H1 (cell line): Measurements from ENCODE around the gene CX3CL1. TPM values are rescaled to one million over a fixed set of nuclear protein-coding genes. Genes with fewer than 3 reads are reported as not detected.

Experiments
- CTCF ChIA-PET: fragments of 300-600 bp; sonication (Branson Sonifier 250); formaldehyde crosslinking; loops from one replicate; lab custom pipeline; 2021; ENCODE audit not compliant: partially characterized antibody; lab: Charles Lee
- POLR2A ChIA-PET: fragments of 300-600 bp; sonication (Branson Sonifier 250); formaldehyde crosslinking; loops from one replicate; lab custom pipeline; 2021; ENCODE audit warnings: inconsistent platforms; ENCODE audit not compliant: partially characterized antibody; lab: Charles Lee
- DNase-seq, 2 experiments: peaks; one replicate each; pipeline versions ENCODE4 v3.0.0 to v3.0.0-alpha.2; 2010 to 2022; ENCODE audit warnings: low spot score in 2 of 2, low read depth in 1 of 2, mixed read lengths in 1 of 2
- FAIRE-seq: peaks from 2 replicates; lab custom pipeline; 2011; peaks lifted over from hg19 to GRCh38; lab: Jason Lieb, UNC
- H2AFZ ChIP-seq: 2 replicates; pipeline ENCODE4 v1.8.1; 2012; ENCODE audit warnings: low read length, inconsistent platforms
- H2AK5ac ChIP-seq: 2 replicates; pipeline ENCODE4 v1.6.1; 2013; ENCODE audit warnings: low read depth, low read length
- H2BK120ac ChIP-seq: replicated peaks from 2 replicates; pipeline ENCODE3; 2013; ENCODE audit warnings: low read depth, low read length, inconsistent platforms
- H2BK12ac ChIP-seq: 2 replicates; pipeline ENCODE4 v1.6.1; 2013; ENCODE audit warnings: low read depth, low read length
- H2BK15ac ChIP-seq: 2 replicates; pipeline ENCODE4 v1.6.1; 2013; ENCODE audit warnings: low read length
- H2BK20ac ChIP-seq: 2 replicates; pipeline ENCODE4 v1.6.1; 2013; ENCODE audit warnings: low read length
- H2BK5ac ChIP-seq: 2 replicates; pipeline ENCODE4 v1.6.1; 2013; ENCODE audit warnings: low read depth, low read length
- H3K14ac ChIP-seq: 2 replicates; pipeline ENCODE4 v1.6.1; 2013; ENCODE audit warnings: inconsistent platforms; ENCODE audit not compliant: insufficient read length
- H3K18ac ChIP-seq: 2 replicates; pipeline ENCODE4 v1.6.1; 2013; ENCODE audit warnings: low read length; ENCODE audit errors: extremely low read depth
- H3K23ac ChIP-seq: 2 replicates; pipeline ENCODE4 v1.6.1; 2013; ENCODE audit warnings: inconsistent platforms; ENCODE audit not compliant: insufficient read length
- H3K23me2 ChIP-seq: 2 replicates; pipeline ENCODE4 v1.6.1; 2013; ENCODE audit warnings: low read depth, low read length
- H3K27ac ChIP-seq: 2 replicates; pipeline ENCODE4 v1.6.1; 2011; ENCODE audit warnings: low read depth, low read length, inconsistent platforms
- H3K27me3 ChIP-seq, 4 experiments: replicated peaks in 1 of 4; 1 replicate in 1 of 4; 2 replicates in 3 of 4; pipeline versions ENCODE4 v1.6.1 to v1.8.1; 2011 to 2013; ENCODE audit warnings: low read length in 3 of 4, mild to moderate bottlenecking in 3 of 4, inconsistent platforms in 2 of 4, mixed read lengths in 2 of 4, moderate library complexity in 1 of 4; ENCODE audit not compliant: control insufficient read depth in 3 of 4, insufficient read depth in 3 of 4; ENCODE audit errors: extremely low read depth in 1 of 4
- H3K36me3 ChIP-seq, 4 experiments: 2 replicates each; pipeline versions ENCODE4 v1.6.1 to v1.8.1; 2011 to 2013; ENCODE audit warnings: mild to moderate bottlenecking in 4 of 4, low read length in 3 of 4, moderate library complexity in 2 of 4, control low read depth in 1 of 4, inconsistent platforms in 1 of 4; ENCODE audit not compliant: insufficient read depth in 4 of 4, control insufficient read depth in 2 of 4
- H3K4ac ChIP-seq: replicated peaks from 2 replicates; pipeline ENCODE3; 2013; ENCODE audit warnings: low read length, low read depth, mixed read lengths, inconsistent platforms; ENCODE audit not compliant: insufficient read length
- H3K4me1 ChIP-seq, 4 experiments: replicated peaks in 1 of 4; 1 replicate in 1 of 4; 2 replicates in 3 of 4; pipeline versions ENCODE4 v1.6.1 to v1.8.1; 2011 to 2013; ENCODE audit warnings: low read length in 3 of 4, inconsistent platforms in 2 of 4, mixed read lengths in 1 of 4; ENCODE audit not compliant: insufficient read depth in 4 of 4, control insufficient read depth in 3 of 4
- H3K4me2 ChIP-seq, 2 experiments: 2 replicates each; pipeline versions ENCODE4 v1.6.1 to v1.8.1; 2011 to 2013; ENCODE audit warnings: low read depth in 2 of 2, low read length in 2 of 2, control low read depth in 1 of 2, inconsistent platforms in 1 of 2, mild to moderate bottlenecking in 1 of 2; ENCODE audit not compliant: insufficient read depth in 1 of 2
- H3K4me3 ChIP-seq, 4 experiments: fragments of 200-600, 300-600 bp in 1 of 4; sonication (generic), shearing (Covaris generic), sonication (Bioruptor Twin) in 1 of 4; 2 replicates each; pipeline versions ENCODE4 v1.5.1 to v1.8.1; 2011 to 2016; ENCODE audit warnings: low read length in 4 of 4, low read depth in 3 of 4, control low read depth in 2 of 4, inconsistent platforms in 2 of 4, mild to moderate bottlenecking in 2 of 4, mixed read lengths in 1 of 4, moderate library complexity in 1 of 4; ENCODE audit not compliant: insufficient read depth in 2 of 4; ENCODE audit errors: extremely low read depth in 1 of 4
- H3K56ac ChIP-seq: replicated peaks from 2 replicates; pipeline ENCODE3; 2013; ENCODE audit warnings: low read depth, mild to moderate bottlenecking, mixed read lengths, low read length, inconsistent platforms; ENCODE audit not compliant: insufficient read length
- H3K79me1 ChIP-seq: 2 replicates; pipeline ENCODE4 v1.6.1; 2013; ENCODE audit warnings: low read depth, low read length, control low read depth
- H3K79me2 ChIP-seq, 2 experiments: 2 replicates each; pipeline versions ENCODE4 v1.6.1 to v1.8.1; 2012 to 2013; ENCODE audit warnings: low read length in 2 of 2, mild to moderate bottlenecking in 2 of 2, inconsistent platforms in 1 of 2; ENCODE audit not compliant: insufficient read depth in 2 of 2, control insufficient read depth in 1 of 2
- H3K9ac ChIP-seq, 4 experiments: replicated peaks in 1 of 4; 1 replicate in 1 of 4; 2 replicates in 3 of 4; pipeline versions ENCODE4 v1.6.1 to v1.8.1; 2011 to 2013; ENCODE audit warnings: low read depth in 3 of 4, low read length in 3 of 4, control low read depth in 2 of 4, mild to moderate bottlenecking in 2 of 4, moderate library complexity in 2 of 4, inconsistent platforms in 1 of 4; ENCODE audit errors: extremely low read depth in 1 of 4
- H3K9me3 ChIP-seq, 2 experiments: 2 replicates each; pipeline versions ENCODE4 v1.6.1 to v1.8.1; 2012 to 2013; ENCODE audit warnings: mild to moderate bottlenecking in 2 of 2, moderate library complexity in 2 of 2, control low read depth in 1 of 2, inconsistent platforms in 1 of 2, low read depth in 1 of 2, low read length in 1 of 2, mixed read lengths in 1 of 2; ENCODE audit not compliant: insufficient read depth in 2 of 2
- H4K20me1 ChIP-seq, 2 experiments: replicated peaks in 1 of 2; 2 replicates each; pipeline versions ENCODE3 to v1.8.1; 2011 to 2013; ENCODE audit warnings: inconsistent platforms in 2 of 2, low read length in 2 of 2, mild to moderate bottlenecking in 1 of 2; ENCODE audit not compliant: insufficient read depth in 2 of 2, control insufficient read depth in 1 of 2
- H4K5ac ChIP-seq: 2 replicates; pipeline ENCODE4 v1.6.1; 2013; ENCODE audit warnings: low read length, low read depth, mixed read lengths, inconsistent platforms; ENCODE audit not compliant: insufficient read length
- H4K8ac ChIP-seq: 2 replicates; pipeline ENCODE4 v1.8.0; 2013; ENCODE audit warnings: mild to moderate bottlenecking, moderate library complexity, low read length, inconsistent platforms; ENCODE audit not compliant: insufficient read depth; ENCODE audit errors: extremely low read depth
- H4K91ac ChIP-seq: replicated peaks from 2 replicates; pipeline ENCODE3; 2013; ENCODE audit warnings: low read length, mixed read lengths, inconsistent platforms; ENCODE audit not compliant: insufficient read length
- ATF2 ChIP-seq: IDR thresholded peaks from 2 replicates; pipeline ENCODE4 v1.6.1; 2012; ENCODE audit warnings: low read length, inconsistent platforms
- BACH1 ChIP-seq: IDR thresholded peaks from 2 replicates; pipeline ENCODE4 v1.6.1; 2012; ENCODE audit warnings: low read length, improper control_type of control experiment
- CBX8 ChIP-seq: fragments of 300-800, 300-1000 bp; sonication (generic); IDR thresholded peaks from 2 replicates; pipeline ENCODE4 v1.7.1; 2016; ENCODE audit warnings: low read depth, low read length, borderline replicate concordance
- CEBPB ChIP-seq: IDR thresholded peaks from 2 replicates; pipeline ENCODE4 v1.6.1; 2012; ENCODE audit warnings: low read depth, low read length
- CTBP2 ChIP-seq: IDR thresholded peaks from 2 replicates; pipeline ENCODE4 v1.7.0; 2011; ENCODE audit warnings: borderline replicate concordance, mild to moderate bottlenecking, moderate library complexity, mixed read lengths, low read length; ENCODE audit not compliant: insufficient read depth, insufficient read length
- GABPA ChIP-seq: IDR thresholded peaks from 2 replicates; pipeline ENCODE4 v1.6.1; 2011; ENCODE audit warnings: mild to moderate bottlenecking, low read length, moderate library complexity, borderline replicate concordance; ENCODE audit not compliant: insufficient read depth
- KDM5A ChIP-seq: fragments of 200-600 bp; IDR thresholded peaks from 2 replicates; pipeline ENCODE4 v1.7.1; 2012; ENCODE audit warnings: mild to moderate bottlenecking, low read length, inconsistent platforms, mixed read lengths
- POLR2A ChIP-seq, 2 experiments: IDR thresholded peaks; 1 replicate in 1 of 2; 2 replicates in 1 of 2; pipeline ENCODE4 v1.6.1; 2011; ENCODE audit warnings: low read depth in 2 of 2, low read length in 2 of 2, mild to moderate bottlenecking in 2 of 2; ENCODE audit errors: control extremely low read depth in 1 of 2
- SRF ChIP-seq: IDR thresholded peaks from 2 replicates; pipeline ENCODE4 v1.6.1; 2011; ENCODE audit warnings: mild to moderate bottlenecking, low read depth, low read length, moderate library complexity
- TAF1 ChIP-seq: IDR thresholded peaks from 2 replicates; pipeline ENCODE4 v1.6.1; 2011; ENCODE audit warnings: mild to moderate bottlenecking, low read depth, low read length
- WGBS, 2 experiments: shearing (Covaris generic) in 1 of 2; methylation state at CpG; one replicate each; pipeline versions ENCODE4 v1.1.6 to v1.1.7; 2013 to 2015; ENCODE audit warnings: low lambda C conversion rate in 2 of 2, mixed read lengths in 2 of 2, inconsistent platforms in 1 of 2, low coverage in 1 of 2, missing lambda C conversion rate in 1 of 2; ENCODE audit not compliant: insufficient replicate concordance in 2 of 2, insufficient coverage in 1 of 2, insufficient read length in 1 of 2; ENCODE audit errors: extremely low coverage in 1 of 2, missing lambda C conversion rate in 1 of 2; 5-methylcytosine and 5-hydroxymethylcytosine counted together
- polyA plus RNA-seq, 7 experiments: library from polyadenylated mRNA; depleted of rRNA in 3 of 7; stranded (reverse) in 5 of 7; unstranded in 2 of 7; fragments of >200 nt in 5 of 7; fragments of 200-250 nt in 2 of 7; gene quantifications; 1 replicate in 5 of 7; 2 replicates in 1 of 7; 4 replicates in 1 of 7; pipeline versions ENCODE4 v1.2.1 to v1.2.3, GENCODE V29; 2011 to 2013; ENCODE audit warnings: missing spikeins in 2 of 7, mixed read lengths in 2 of 7
- total RNA-seq: library from RNA; stranded (reverse); fragmentation: NEBNext Ultra II Directional; extraction: Animal tissue kit (Norgen Biotek cat#: 25700); gene quantifications from 2 replicates; pipeline ENCODE4 v1.2.1, GENCODE V29; 2021

CX3CL1 gene
- total and polyA plus RNA-seq, 2 of the 8 experiments (the other 6 are each of a cell fraction or from before 2014, with no cell fraction given), result 1.4 to 3.0 TPM

- H4K20me1 ChIP-seq, result no peaks in the 10 kb centered on the region
- H3K79me2 ChIP-seq, result no peaks in the 10 kb centered on the region
- no peak overlapping the region for H2AFZ ChIP-seq
- FAIRE-seq (no peak), DNase-seq (no peak)
- H3K9me3 ChIP-seq, result no peaks in the 10 kb centered on the region
- no peaks in the 10 kb centered on the region for H3K27me3 ChIP-seq
- H2BK20ac ChIP-seq, result no peak overlapping the region
- H3K23ac ChIP-seq, result no peak overlapping the region
- H3K14ac ChIP-seq, result no peak overlapping the region
- CTCF ChIA-PET, result interaction anchor here (1.0 to 12.3 kb wide), 4 partner anchors 24 to 111 kb away, joined by 3 to 71 read pairs (median 4); no protein-coding TSS in a partner anchor
- H3K4me2 ChIP-seq, result no peak overlapping the region
- H2BK12ac ChIP-seq, result no peak overlapping the region
- H2AK5ac ChIP-seq, result no peak overlapping the region
- WGBS, 2 experiments, result 90% methylated on average over 7 of the region's 7 CpGs; no CpG with 5 or more reads in 1 of the 2 experiments
- H3K4me1 ChIP-seq, result no peaks in the 10 kb centered on the region
- no peaks in the 10 kb centered on the region for H3K79me1 ChIP-seq
- H4K5ac ChIP-seq, result no peak overlapping the region
- POLR2A ChIA-PET, result no interaction called here
- no peak overlapping the region for H3K4ac ChIP-seq
- no peak overlapping the region for H3K4me3 ChIP-seq
- H3K9ac ChIP-seq, result no peak overlapping the region
- H4K91ac ChIP-seq, result no peak overlapping the region
- H3K56ac ChIP-seq, result no peak overlapping the region
- no peak overlapping the region for H2BK5ac ChIP-seq
- H3K18ac ChIP-seq, result no peak overlapping the region
- H2BK15ac ChIP-seq, result no peak overlapping the region
- H3K27ac ChIP-seq, result no peak overlapping the region
- no peaks in the 10 kb centered on the region for H3K23me2 ChIP-seq
- no peak overlapping the region for H2BK120ac ChIP-seq
- no peak overlapping the region for H4K8ac ChIP-seq
- no peaks in the 10 kb centered on the region for H3K36me3 ChIP-seq
- TF ChIP-seq ATF2 (no peak), CBX8 (no peak), GABPA (no peak), KDM5A (no peak), CEBPB (no peak), BACH1 (no peak), TAF1 (no peak), SRF (no peak), CTBP2 (no peak), POLR2A (IDR thresholded peaks at IDR 0.05; ENCODE audit: control extremely low read depth in 1 of 2, low read depth in 2 of 2, low read length in 2 of 2) (no peak)
These were observed 22.2 kb downstream of the CX3CL1 start for GRCh38 chr16:57394444-57394843.
